Liver (tissue), 9 donors: ENCODE results near the gene MIF4GD. TPM values are rescaled to one million over a fixed set of nuclear protein-coding genes. Genes with fewer than 3 reads are reported as not detected.
A peak's percentile ranks its signal among the peaks of the same experiment; 100 is the strongest.
"Not testable (repeated sequence)": the region's sequence is repeated elsewhere in the genome, so short reads cannot be mapped to it uniquely, and the experiment has no call there.

ENCODE experiments used
- DNase-seq: peaks from one replicate; pipeline ENCODE4 v3.0.0-alpha.2; 2017; ENCODE audit warnings: low spot score
- H3K27ac ChIP-seq, 2 donors: one replicate each; pipeline ENCODE4 v1.7.0; 2013; ENCODE audit warnings: inconsistent platforms in 2 of 2, low read length in 2 of 2, control low read depth in 1 of 2, low read depth in 1 of 2, mild to moderate bottlenecking in 1 of 2
- H3K27me3 ChIP-seq, 4 donors: one replicate each; pipeline versions ENCODE4 v1.6.1 to v1.7.0; 2013; ENCODE audit warnings: low read length in 3 of 4, inconsistent platforms in 1 of 4, mild to moderate bottlenecking in 1 of 4, moderate library complexity in 1 of 4; ENCODE audit not compliant: control insufficient read depth in 4 of 4, insufficient read depth in 4 of 4
- H3K36me3 ChIP-seq, 4 donors: one replicate each; pipeline versions ENCODE4 v1.6.1 to v1.7.0; 2013; ENCODE audit warnings: low read length in 3 of 4, mild to moderate bottlenecking in 3 of 4, low read depth in 1 of 4, moderate library complexity in 1 of 4; ENCODE audit not compliant: control insufficient read depth in 4 of 4, insufficient read depth in 3 of 4
- H3K4me1 ChIP-seq, 4 donors: one replicate each; pipeline versions ENCODE4 v1.6.1 to v1.7.0; 2013; ENCODE audit warnings: low read length in 3 of 4, mild to moderate bottlenecking in 3 of 4, moderate library complexity in 1 of 4; ENCODE audit not compliant: control insufficient read depth in 4 of 4, insufficient read depth in 4 of 4
- H3K4me3 ChIP-seq, 3 donors: one replicate each; pipeline versions ENCODE4 v1.6.1 to v1.7.0; 2013; ENCODE audit warnings: low read length in 3 of 3, control low read depth in 1 of 3, low read depth in 1 of 3, mild to moderate bottlenecking in 1 of 3
- H3K9ac ChIP-seq, 2 donors: one replicate each; pipeline ENCODE4 v1.7.0; 2013; ENCODE audit warnings: low read length in 2 of 2, mild to moderate bottlenecking in 2 of 2, moderate library complexity in 2 of 2, control low read depth in 1 of 2, low read depth in 1 of 2
- H3K9me3 ChIP-seq, 4 donors: one replicate each; pipeline versions ENCODE4 v1.6.1 to v1.7.0; 2013; ENCODE audit warnings: low read length in 3 of 4; ENCODE audit not compliant: control insufficient read depth in 4 of 4
- HNF4A ChIP-seq, 2 donors: conservative IDR thresholded peaks; 2 replicates each; pipeline ENCODE4 v1.6.1; 2016; ENCODE audit warnings: antibody characterized with exemption in 2 of 2, mild to moderate bottlenecking in 2 of 2
- NR2F2 ChIP-seq: IDR thresholded peaks from 2 replicates; pipeline ENCODE4 v1.6.1; 2016; ENCODE audit warnings: antibody characterized with exemption
- SP1 ChIP-seq: IDR thresholded peaks from 2 replicates; pipeline ENCODE4 v1.6.1; 2018; ENCODE audit warnings: antibody characterized with exemption, mild to moderate bottlenecking
- WGBS: extraction: QIAGEN DNeasy Blood & Tissue Kit; methylation state at CpG from one replicate; pipeline ENCODE4 v1.1.7; 2013; 5-methylcytosine and 5-hydroxymethylcytosine counted together
- polyA plus RNA-seq, 2 donors: library from polyadenylated mRNA; stranded (reverse) in 1 of 2; unstranded in 1 of 2; fragments of 200-250 nt in 1 of 2; fragments of >200 nt in 1 of 2; fragmentation: Nextera tagmentation in 1 of 2; extraction: Ambion mirVana in 1 of 2; gene quantifications; one replicate each; pipeline versions ENCODE4 v1.2.1 to v1.2.3, GENCODE V29; 2013 to 2015
- total RNA-seq, 2 donors: library from RNA; depleted of rRNA; stranded (reverse); fragments of >200 nt; gene quantifications; one replicate each; pipeline ENCODE4 v1.2.3, GENCODE V29; 2014
- TF ChIP-seq, protein P1 (sequence below): IDR thresholded peaks from 2 replicates; pipeline ENCODE4 v1.6.1; 2016; ENCODE audit warnings: antibody characterized with exemption
- TF ChIP-seq, protein P2 (sequence below): fragments of 150-350 bp; IDR thresholded peaks from 2 replicates; pipeline ENCODE4 v1.5.1; 2017; ENCODE audit warnings: improper control_type of control experiment, low read depth, low read length; ENCODE audit not compliant: missing input control
- donor health status: healthy.
- donor health status: healthy.
- donor health status: healthy.
- donor health status: healthy.
- donor health status: healthy.

The MIF4GD gene
- total and polyA plus RNA-seq, 4 donors, result 6.2 to 13.6 (median 9.7) TPM

DNA sequence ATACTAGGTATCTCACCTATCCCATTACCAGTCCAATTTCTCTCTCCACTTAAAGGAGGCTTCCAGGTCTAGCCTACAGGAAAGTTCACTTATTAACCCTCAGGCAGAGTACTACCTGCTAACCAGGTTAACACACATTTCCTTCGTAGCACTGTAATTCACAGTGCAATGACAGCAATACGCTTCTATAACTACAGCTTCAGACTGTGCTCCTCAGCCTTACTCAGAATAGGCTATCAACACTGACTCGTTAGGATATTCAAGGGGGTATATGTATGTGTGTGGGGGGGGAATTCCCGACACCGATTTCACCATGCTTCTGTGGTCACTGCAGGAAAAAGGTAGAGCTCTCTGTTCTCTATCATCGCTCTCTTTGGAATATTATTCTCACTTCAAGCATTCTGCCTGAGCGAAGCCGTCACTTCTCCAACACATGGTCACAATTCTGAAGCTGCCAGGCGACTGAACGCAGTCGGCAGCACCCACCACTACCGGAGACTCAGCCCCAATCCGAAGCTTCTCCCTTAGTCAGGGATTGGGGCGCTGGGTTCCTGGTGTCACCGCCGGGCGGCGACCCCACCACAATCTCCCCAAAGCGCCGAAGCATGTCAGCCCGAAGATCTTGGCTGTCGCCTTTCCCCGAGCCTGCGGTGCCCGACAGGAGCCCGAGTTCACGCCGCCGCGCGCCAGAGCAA lies 10.2 kb downstream of the MIF4GD start:
- Histone ChIP-seq H3K36me3 (peaks cover 4 to 9% (median 7%) of the 10 kb centered on the region in 4 donors), H3K27ac (peak overlapping the region; percentile 92 to 95), H3K9me3 (no peaks in the 10 kb centered on the region), H3K27me3 (no peaks in the 10 kb centered on the region), H3K9ac (peak overlapping the region; percentile 93 to 98), H3K4me3 (peak overlapping the region; percentile 79 to 100 (median 96)), H3K4me1 (peaks cover 0 to 37% (median 24%) of the 10 kb centered on the region in 4 donors)
- WGBS, result 2% methylated on average over 31 of the region's 31 CpGs
- TF ChIP-seq, protein P1, sequence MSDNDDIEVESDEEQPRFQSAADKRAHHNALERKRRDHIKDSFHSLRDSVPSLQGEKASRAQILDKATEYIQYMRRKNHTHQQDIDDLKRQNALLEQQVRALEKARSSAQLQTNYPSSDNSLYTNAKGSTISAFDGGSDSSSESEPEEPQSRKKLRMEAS, result no peak
- no peak for TF ChIP-seq HNF4A (conservative IDR thresholded peaks at IDR 0.05)
- TF ChIP-seq NR2F2, result no peak
- no peak for TF ChIP-seq SP1
- TF ChIP-seq, protein P2, sequence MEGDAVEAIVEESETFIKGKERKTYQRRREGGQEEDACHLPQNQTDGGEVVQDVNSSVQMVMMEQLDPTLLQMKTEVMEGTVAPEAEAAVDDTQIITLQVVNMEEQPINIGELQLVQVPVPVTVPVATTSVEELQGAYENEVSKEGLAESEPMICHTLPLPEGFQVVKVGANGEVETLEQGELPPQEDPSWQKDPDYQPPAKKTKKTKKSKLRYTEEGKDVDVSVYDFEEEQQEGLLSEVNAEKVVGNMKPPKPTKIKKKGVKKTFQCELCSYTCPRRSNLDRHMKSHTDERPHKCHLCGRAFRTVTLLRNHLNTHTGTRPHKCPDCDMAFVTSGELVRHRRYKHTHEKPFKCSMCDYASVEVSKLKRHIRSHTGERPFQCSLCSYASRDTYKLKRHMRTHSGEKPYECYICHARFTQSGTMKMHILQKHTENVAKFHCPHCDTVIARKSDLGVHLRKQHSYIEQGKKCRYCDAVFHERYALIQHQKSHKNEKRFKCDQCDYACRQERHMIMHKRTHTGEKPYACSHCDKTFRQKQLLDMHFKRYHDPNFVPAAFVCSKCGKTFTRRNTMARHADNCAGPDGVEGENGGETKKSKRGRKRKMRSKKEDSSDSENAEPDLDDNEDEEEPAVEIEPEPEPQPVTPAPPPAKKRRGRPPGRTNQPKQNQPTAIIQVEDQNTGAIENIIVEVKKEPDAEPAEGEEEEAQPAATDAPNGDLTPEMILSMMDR, result peak; percentile 8
- no peak for DNase-seq

DNA sequence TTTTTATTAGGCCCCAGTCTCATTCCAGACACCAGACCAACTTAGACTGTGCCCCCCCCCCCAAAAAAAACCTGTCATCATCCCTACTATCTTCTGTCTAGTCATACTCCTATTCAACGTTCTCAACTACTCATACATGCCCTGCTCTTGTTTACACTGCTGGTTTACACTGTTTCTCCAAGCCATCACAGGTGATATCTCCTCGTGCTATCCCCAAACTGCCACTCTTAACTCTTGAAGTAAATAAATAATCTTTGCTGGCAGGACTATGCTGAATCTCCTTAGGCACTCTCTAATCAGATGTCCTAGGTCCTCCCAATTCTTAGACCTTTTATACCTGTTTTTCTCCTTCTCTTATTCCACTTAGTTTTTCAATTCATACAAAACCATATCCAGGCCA lies 13.8 kb downstream of the MIF4GD start:
- not testable (repeated sequence) for H3K27me3 ChIP-seq, H3K4me3 ChIP-seq, H3K36me3 ChIP-seq, H3K9me3 ChIP-seq, H3K27ac ChIP-seq, H3K9ac ChIP-seq, DNase-seq
- H3K4me1 ChIP-seq, result peaks cover 0 to 24% (median 16%) of the 10 kb centered on the region in 4 donors
- 40% methylated on average over 2 of the region's 2 CpGs for WGBS

DNA sequence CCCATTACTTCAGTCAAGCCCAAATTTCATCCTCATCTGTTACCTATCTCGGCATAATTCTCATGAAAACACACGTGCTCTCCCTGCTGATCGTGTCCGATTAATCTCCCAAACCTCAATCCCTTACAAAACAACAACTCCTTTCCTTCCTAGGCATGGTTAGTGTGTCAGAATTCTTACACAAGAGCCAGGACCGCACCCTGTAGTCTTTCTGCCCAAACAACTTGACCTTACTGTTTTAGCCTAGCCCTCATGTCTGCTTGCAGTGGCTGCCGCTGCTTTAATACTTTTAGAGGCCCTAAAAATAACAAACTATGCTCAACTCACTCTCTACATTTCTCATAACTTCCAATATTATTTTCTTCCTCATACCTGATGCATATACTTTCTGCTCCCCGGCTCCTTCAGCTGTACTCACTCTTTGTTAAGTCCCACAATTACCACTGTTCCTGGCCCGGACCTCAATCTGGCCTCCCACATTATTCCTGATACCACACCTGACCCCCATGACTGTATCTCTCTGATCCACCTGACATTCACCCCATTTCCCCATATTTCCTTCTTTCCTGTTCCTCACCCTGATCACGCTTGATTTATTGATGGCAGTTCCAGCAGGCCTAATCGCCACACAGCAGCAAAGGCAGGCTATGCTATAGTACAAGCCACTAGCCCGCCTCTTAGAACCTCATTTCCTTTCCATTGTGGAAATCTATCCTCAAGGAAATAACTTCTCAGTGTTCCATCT lies 14.9 kb downstream of the MIF4GD start:
- H3K27me3 ChIP-seq, H3K36me3 ChIP-seq, H3K9me3 ChIP-seq, H3K4me3 ChIP-seq, DNase-seq, H3K9ac ChIP-seq, H3K27ac ChIP-seq: not testable (repeated sequence)
- peaks cover 0 to 20% (median 14%) of the 10 kb centered on the region in 4 donors for H3K4me1 ChIP-seq
- 80% methylated on average over 11 of the region's 11 CpGs for WGBS

DNA sequence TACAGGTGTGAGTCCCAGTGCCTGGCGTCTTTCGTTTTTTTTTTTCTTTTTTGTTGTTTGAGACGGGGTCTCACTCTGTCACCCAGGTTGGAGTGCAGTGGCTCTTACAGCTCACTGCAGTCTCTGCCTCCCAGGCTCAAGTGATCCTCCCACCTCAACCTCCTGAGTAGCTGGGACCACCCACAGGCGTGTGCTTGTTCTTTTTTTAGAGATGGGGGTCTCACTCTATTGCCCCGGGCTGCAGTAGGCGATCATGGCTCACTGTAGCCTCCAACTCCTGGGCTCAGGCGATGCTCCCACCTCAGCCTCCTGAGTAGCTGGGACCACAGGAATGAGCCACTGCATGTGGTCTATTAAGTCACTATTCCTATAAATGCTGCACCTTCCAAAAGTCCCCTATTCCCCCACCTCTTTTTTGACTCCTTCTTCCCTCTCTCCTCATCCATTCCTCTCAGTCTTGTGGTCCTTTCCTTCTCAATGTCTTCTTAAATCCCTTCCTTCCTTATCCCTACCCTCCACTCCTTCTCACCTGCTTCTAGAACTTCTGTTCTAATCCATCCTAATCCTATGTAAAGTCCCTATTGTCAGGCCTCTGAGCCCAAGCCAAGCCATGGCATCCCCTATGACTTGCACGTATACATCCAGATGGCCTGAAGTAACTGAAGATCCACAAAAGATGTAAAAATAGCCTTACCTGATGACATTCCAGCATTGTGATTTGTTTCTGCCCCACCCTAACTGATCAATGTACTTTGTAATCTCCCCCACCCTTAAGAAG lies 18.8 kb downstream of the MIF4GD start:
- Histone ChIP-seq H3K9ac (no peak overlapping the region), H3K9me3 (no peaks in the 10 kb centered on the region), H3K36me3 (peaks cover 0 to 2% (median 0%) of the 10 kb centered on the region in 4 donors), H3K27me3 (no peaks in the 10 kb centered on the region), H3K27ac (no peak overlapping the region), H3K4me1 (peaks cover 0 to 4% (median 0%) of the 10 kb centered on the region in 4 donors), H3K4me3 (no peak overlapping the region)
- 95% methylated on average over 8 of the region's 8 CpGs for WGBS
- no peak for DNase-seq
- no peak for TF ChIP-seq SP1
- TF ChIP-seq, protein P2, result no peak
